Lung microvascular endothelial cell (primary cell): ENCODE results near the gene KIF18A. TPM values are rescaled to one million over a fixed set of nuclear protein-coding genes. Genes with fewer than 3 reads are reported as not detected.

ENCODE experiments used
- total RNA-seq: library from RNA; depleted of rRNA; stranded (reverse); fragments of >200 nt; gene quantifications from 2 replicates; pipeline ENCODE4 v1.2.1, GENCODE V29; 2014

Gene KIF18A
- total RNA-seq, 1 donor from 2014 or later = 2.0 TPM

Other genes starting within 250 kb of the KIF18A start
- gene METTL15, start 232 bp upstream of the KIF18A start, total RNA-seq = 6.9 and 7.6 TPM in 2 replicates